RWPE1 (cell line): ENCODE results near the gene C2CD2.
A peak's percentile ranks its signal among the peaks of the same experiment; 100 is the strongest.
"Not testable (repeated sequence)": the region's sequence is repeated elsewhere in the genome, so short reads cannot be mapped to it uniquely, and the experiment has no call there.

Experiments used
- CTCF ChIA-PET: fragments of 350-600 bp; sonication (Branson Sonifier 250); formaldehyde crosslinking; extraction: SDS; loops from one replicate; lab custom pipeline; 2021; lab: Yijun Ruan, JAX
- POLR2A ChIA-PET: fragments of 400-600 bp; formaldehyde crosslinking; extraction: SDS; loops from one replicate; lab custom pipeline; 2020; ENCODE audit warnings: antibody characterized with exemption; ENCODE audit not compliant: low non-redundant PET; lab: Yijun Ruan, JAX
- DNase-seq: peaks from one replicate; pipeline ENCODE4 v3.0.0; 2012; ENCODE audit warnings: low spot score
- H3K27ac ChIP-seq: fragments of 450-650 bp; 2 replicates; pipeline ENCODE4 v1.5.1; 2017
- TF ChIP-seq, protein P1 (sequence below): fragments of 450-650 bp; conservative IDR thresholded peaks from 2 replicates; pipeline ENCODE4 v1.5.1; 2017; ENCODE audit warnings: low read depth, mild to moderate bottlenecking

The C2CD2 gene

GRCh38 chr21:41961753-41962152 is 7.9 kb upstream of the C2CD2 start:
- TF ChIP-seq, protein P1, sequence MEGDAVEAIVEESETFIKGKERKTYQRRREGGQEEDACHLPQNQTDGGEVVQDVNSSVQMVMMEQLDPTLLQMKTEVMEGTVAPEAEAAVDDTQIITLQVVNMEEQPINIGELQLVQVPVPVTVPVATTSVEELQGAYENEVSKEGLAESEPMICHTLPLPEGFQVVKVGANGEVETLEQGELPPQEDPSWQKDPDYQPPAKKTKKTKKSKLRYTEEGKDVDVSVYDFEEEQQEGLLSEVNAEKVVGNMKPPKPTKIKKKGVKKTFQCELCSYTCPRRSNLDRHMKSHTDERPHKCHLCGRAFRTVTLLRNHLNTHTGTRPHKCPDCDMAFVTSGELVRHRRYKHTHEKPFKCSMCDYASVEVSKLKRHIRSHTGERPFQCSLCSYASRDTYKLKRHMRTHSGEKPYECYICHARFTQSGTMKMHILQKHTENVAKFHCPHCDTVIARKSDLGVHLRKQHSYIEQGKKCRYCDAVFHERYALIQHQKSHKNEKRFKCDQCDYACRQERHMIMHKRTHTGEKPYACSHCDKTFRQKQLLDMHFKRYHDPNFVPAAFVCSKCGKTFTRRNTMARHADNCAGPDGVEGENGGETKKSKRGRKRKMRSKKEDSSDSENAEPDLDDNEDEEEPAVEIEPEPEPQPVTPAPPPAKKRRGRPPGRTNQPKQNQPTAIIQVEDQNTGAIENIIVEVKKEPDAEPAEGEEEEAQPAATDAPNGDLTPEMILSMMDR, result no peak
- CTCF ChIA-PET, result no interaction called here
- no peak for DNase-seq
- POLR2A ChIA-PET, result no interaction called here
- no peak overlapping the region for H3K27ac ChIP-seq

DNA sequence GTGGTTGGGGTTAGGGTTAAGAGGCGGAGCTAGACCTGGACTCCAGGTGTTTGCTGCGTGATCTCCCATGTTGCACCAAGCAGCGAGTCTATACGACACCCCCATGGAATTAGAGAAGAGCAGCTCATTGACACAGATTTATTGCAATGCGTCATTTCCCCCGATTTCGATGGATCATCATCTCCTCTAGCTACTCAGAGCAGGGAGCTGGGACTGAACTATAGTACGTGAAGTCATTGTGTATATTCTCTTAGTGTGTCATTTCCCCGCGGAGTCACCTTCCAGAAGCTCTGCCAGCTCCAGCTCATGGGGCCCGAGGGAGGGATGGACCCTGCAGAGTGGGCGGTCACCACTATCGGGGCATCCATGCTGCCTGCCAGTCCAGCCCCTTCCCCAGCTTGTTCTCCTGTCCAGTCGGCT is 7.5 kb upstream of the C2CD2 start:
- TF ChIP-seq, protein P1, result no peak
- no peak for DNase-seq
- POLR2A ChIA-PET, result no interaction called here
- H3K27ac ChIP-seq, result no peak overlapping the region
- CTCF ChIA-PET, result no interaction called here

- ChIA-PET CTCF (interaction anchor here (0.6 kb wide), 1 partner anchor 10 kb away, joined by 3 read pairs; no protein-coding TSS in a partner anchor), POLR2A (no interaction called here)
- TF ChIP-seq, protein P1, result no peak
- peak overlapping the region; percentile 92 for H3K27ac ChIP-seq
- DNase-seq, result no peak
These were observed 6.6 kb upstream of the C2CD2 start for GRCh38 chr21:41960386-41960785.

- CTCF ChIA-PET, result interaction anchor here (1.1 kb wide), 1 partner anchor 49 kb away, joined by 3 read pairs; no protein-coding TSS in a partner anchor
- H3K27ac ChIP-seq, result peak overlapping the region; percentile 92
- DNase-seq, POLR2A ChIA-PET: not testable (repeated sequence)
These were observed 5.9 kb upstream of the C2CD2 start for GRCh38 chr21:41959697-41960096.

DNA sequence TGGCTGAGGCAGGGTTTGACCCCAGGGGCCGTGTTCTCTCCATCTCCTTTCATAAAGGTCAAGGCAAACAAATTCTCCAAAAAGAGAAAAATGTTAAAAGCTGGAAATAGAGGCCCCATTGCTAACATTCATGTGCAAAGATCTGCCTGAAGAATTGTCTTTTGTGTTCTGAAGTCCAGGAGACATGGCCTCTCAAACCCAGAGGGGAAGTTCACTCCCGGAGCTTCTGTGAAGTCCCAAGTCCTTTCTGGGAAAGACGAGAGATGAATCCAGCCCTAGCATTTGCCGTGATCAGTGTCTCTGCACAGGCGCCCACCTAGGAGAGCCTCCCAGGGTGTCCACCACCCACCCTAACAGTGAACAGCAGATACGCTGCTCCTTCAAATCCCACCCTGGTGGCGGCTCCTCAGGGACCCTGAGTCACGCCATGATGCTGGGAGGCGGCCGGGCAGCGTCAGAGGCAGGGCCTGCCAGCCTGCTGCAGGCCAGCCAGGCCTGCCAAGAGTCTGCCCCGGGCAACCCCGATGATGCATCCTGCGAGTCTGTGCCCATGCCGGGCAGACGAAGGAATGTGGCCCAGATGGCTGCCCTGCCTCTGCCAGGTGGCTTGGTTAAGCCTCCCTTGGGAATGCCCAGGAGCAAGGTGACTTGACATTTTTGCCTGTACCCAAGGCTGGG is 5.2 kb upstream of the C2CD2 start:
- TF ChIP-seq, protein P1, result no peak
- ChIA-PET POLR2A (no interaction called here), CTCF (interaction anchor here (0.7 to 1.1 kb wide), 2 partner anchors 50 to 186 kb away, joined by 3 read pairs; no protein-coding TSS in a partner anchor)
- H3K27ac ChIP-seq, result peak overlapping the region; percentile 92
- DNase-seq, result peak; percentile 85

DNA sequence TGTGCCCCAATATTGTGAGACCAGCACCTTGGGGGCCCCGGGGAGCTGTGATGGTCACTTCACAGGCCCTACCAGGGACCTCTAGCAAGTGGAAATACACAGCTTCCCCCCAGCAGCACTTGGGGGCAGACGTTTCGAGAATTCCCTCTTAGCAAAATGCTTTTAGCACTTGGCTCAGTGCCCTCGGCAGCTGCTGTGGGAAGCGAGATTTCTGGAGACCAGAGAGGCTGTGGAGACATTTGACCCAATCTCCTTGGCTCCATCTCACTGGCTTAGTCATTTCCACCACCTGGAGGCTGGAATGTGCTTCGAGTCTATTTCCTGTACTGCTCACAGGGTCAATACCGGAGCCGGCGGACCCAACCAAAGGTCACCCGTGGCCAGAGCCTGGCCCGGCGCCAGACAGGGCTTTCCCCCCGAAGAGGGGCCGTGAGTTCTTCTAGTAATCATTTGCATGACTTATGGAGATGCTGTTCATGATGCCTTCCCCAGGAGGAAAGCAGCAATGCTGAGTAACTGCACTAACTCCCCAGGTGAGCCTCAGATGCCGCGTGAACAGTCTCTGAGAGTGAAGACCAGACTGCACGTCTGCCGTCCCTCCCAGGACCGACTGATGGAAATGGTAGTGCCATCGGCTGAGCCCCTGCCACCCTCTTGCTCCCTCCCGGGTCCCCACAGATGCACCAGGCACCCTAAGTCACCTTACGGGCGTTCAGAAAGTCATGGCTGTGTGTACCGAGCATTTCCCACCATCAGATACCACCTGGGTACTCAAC is 4.4 kb upstream of the C2CD2 start:
- TF ChIP-seq, protein P1, result peak; percentile 28
- ChIA-PET CTCF (interaction anchor here (0.6 to 1.1 kb wide), 6 partner anchors 51 to 338 kb away, joined by 3 read pairs; no protein-coding TSS in a partner anchor), POLR2A (interaction anchor here (0.6 kb wide), 1 partner anchor 25 kb away, joined by 5 read pairs; no protein-coding TSS in a partner anchor)
- peak; percentile 88 for DNase-seq
- peak overlapping the region; percentile 92 for H3K27ac ChIP-seq
